BJ (cell line): Measurements from ENCODE around the gene HS3ST5. TPM values are rescaled to one million over a fixed set of nuclear protein-coding genes. Genes with fewer than 3 reads are reported as not detected.

Experiments
- CTCF ChIA-PET: fragments of 350-600 bp; formaldehyde crosslinking; extraction: SDS; loops from one replicate; lab custom pipeline; 2021; ENCODE audit warnings: antibody characterized with exemption, inconsistent platforms; lab: Yijun Ruan, JAX
- POLR2A ChIA-PET: fragments of 300-600 bp; sonication (Branson Sonifier 250); formaldehyde crosslinking; extraction: SDS; loops from one replicate; lab custom pipeline; 2021; ENCODE audit warnings: antibody characterized with exemption; lab: Charles Lee
- DNase-seq: peaks from one replicate; pipeline ENCODE4 v3.0.0-alpha.2; 2011; ENCODE audit warnings: low read depth
- H3K27me3 ChIP-seq: 2 replicates; pipeline ENCODE4 v1.6.0; 2011; ENCODE audit warnings: low read length; ENCODE audit not compliant: control insufficient read depth, insufficient read depth
- H3K36me3 ChIP-seq: 2 replicates; pipeline ENCODE4 v1.5.1; 2011; ENCODE audit warnings: low read length; ENCODE audit not compliant: control insufficient read depth, insufficient read depth
- H3K4me3 ChIP-seq: 2 replicates; pipeline ENCODE4 v1.5.1; 2011; ENCODE audit warnings: low read depth, mild to moderate bottlenecking, control low read depth, low read length
- polyA minus RNA-seq: library from RNA; depleted of rRNA, polyadenylated mRNA; stranded (reverse); fragments of >200 nt; gene quantifications from 2 replicates; pipeline ENCODE4 v1.2.3, GENCODE V29; 2011; rRNA and poly(A)+ RNA removed
- polyA plus RNA-seq: library from polyadenylated mRNA; depleted of rRNA; stranded (reverse); fragments of >200 nt; gene quantifications from 2 replicates; pipeline ENCODE4 v1.2.3, GENCODE V29; 2011; rRNA removed
- TF ChIP-seq, protein P1 (sequence below): IDR thresholded peaks from 2 replicates; pipeline ENCODE4 v1.5.1; 2011; ENCODE audit warnings: low read depth, mild to moderate bottlenecking, control low read depth, inconsistent platforms, low read length, moderate library complexity; ENCODE audit not compliant: insufficient read depth

Gene HS3ST5, protein sequence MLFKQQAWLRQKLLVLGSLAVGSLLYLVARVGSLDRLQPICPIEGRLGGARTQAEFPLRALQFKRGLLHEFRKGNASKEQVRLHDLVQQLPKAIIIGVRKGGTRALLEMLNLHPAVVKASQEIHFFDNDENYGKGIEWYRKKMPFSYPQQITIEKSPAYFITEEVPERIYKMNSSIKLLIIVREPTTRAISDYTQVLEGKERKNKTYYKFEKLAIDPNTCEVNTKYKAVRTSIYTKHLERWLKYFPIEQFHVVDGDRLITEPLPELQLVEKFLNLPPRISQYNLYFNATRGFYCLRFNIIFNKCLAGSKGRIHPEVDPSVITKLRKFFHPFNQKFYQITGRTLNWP
- polyA plus RNA-seq: not detected in 2 replicates
- polyA minus RNA-seq: not detected in 2 replicates

DNA sequence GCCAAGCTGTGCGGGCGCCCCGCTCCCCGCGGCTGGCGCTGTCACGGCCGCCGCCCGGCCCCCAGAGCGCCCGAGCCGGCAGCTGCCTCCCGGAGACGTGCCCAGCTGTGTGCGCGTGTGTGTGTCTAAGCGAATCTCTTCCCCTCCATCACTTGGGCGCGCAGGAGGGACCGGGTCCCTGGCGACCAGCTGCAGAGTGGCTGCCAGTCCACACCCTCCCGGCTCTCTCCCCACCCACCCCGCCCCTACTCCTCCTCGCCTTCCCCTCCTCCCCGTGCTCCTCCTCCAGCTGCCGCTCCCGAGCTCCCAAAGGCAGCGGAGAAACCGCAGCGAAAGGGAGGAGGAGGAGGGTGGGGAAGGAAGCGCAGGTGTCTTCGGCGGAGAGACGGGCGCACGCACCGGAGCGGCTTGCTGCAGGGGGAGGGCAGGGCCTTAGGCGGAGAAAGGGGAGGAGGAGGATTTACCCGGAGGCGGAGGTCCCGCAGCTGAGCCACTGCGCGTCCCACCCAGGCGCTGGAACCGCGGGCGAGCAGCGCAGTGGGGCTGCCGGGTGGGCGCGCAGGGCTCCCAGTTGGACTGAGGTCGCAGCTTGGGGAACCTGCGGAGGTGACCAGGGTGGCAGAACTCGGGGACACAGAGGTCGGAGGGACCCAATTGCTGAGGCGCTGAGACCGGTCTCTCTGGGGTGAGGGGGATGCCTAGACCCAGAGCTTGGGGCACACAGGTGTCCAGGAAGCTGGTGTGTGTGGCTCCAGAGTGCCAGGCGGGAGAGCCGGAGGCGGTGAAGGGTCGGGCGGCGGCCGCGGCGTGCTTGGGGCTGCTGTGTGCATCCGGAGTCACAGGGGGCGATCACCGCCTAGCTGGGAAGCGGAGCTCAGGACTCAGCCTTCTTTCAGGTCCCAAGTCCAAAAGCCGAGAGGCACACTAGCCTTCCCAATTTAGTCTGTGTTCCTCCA lies at the start of gene HS3ST5:
Gene HS3ST5, minus strand, starts transcription at position 198 of the 956 bp plus-strand sequence. CDS start 280,178 bp downstream, outside the sequence.
- TF ChIP-seq, protein P1, sequence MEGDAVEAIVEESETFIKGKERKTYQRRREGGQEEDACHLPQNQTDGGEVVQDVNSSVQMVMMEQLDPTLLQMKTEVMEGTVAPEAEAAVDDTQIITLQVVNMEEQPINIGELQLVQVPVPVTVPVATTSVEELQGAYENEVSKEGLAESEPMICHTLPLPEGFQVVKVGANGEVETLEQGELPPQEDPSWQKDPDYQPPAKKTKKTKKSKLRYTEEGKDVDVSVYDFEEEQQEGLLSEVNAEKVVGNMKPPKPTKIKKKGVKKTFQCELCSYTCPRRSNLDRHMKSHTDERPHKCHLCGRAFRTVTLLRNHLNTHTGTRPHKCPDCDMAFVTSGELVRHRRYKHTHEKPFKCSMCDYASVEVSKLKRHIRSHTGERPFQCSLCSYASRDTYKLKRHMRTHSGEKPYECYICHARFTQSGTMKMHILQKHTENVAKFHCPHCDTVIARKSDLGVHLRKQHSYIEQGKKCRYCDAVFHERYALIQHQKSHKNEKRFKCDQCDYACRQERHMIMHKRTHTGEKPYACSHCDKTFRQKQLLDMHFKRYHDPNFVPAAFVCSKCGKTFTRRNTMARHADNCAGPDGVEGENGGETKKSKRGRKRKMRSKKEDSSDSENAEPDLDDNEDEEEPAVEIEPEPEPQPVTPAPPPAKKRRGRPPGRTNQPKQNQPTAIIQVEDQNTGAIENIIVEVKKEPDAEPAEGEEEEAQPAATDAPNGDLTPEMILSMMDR: peak; percentile 21; the same call in 1 of the 2 replicates
- POLR2A ChIA-PET: no interaction called here
- no peaks in the 10 kb centered on the region for H3K36me3 ChIP-seq
- CTCF ChIA-PET: interaction anchor here (0.8 to 1.1 kb wide), 2 partner anchors 9 to 349 kb away, joined by 3 read pairs; no protein-coding TSS in a partner anchor
- peaks cover 19% of the 10 kb centered on the region for H3K27me3 ChIP-seq
- peak within 1 kb of the TSS; percentile 35 for H3K4me3 ChIP-seq
- no peak for DNase-seq

DNA sequence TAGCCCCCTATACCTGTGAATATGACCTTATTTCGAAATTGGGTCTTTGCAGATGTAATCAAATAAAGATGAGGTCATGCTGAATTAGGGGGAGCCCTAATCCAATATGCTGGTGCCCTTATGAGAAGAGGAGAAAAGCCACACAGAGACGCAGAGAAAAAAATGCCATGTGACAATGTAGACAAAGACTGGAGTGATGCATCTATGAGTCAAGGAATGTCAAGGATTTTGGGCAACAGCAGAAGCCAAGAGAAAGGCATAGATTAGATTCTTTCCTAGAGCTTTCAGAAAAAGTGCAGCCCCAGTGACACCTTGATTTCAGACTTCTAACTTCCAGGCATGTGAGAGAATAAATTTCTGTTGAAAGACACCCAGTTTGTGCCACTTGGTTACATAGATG lies 47.4 kb upstream of the HS3ST5 start:
- DNase-seq: no peak
- POLR2A ChIA-PET: no interaction called here
- H3K27me3 ChIP-seq: no peaks in the 10 kb centered on the region
- no peak overlapping the region for H3K4me3 ChIP-seq
- CTCF ChIA-PET: no interaction called here
- no peaks in the 10 kb centered on the region for H3K36me3 ChIP-seq
- TF ChIP-seq, protein P1: no peak

DNA sequence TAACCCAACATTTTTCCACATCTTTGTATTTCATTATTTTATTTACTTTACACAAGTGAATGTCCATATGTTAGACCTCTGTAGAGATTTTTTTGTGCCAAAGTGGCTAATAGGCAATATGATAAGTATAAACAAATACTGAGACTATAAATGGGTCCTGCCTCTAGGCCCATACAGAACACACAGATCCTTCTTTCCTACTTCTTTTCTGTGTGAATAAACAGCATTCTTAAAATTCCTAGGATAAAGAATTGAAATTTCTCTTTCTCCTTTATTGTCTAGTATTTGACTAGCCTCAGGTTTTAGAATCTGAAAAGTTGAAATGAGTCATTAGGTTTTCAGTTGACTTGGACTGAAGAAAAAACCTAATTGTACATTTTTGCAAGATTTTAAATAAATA lies 46.3 kb upstream of the HS3ST5 start:
- no peaks in the 10 kb centered on the region for H3K27me3 ChIP-seq
- DNase-seq: no peak
- no peak overlapping the region for H3K4me3 ChIP-seq
- TF ChIP-seq, protein P1: no peak
- ChIA-PET POLR2A (no interaction called here), CTCF (no interaction called here)
- H3K36me3 ChIP-seq: no peaks in the 10 kb centered on the region

DNA sequence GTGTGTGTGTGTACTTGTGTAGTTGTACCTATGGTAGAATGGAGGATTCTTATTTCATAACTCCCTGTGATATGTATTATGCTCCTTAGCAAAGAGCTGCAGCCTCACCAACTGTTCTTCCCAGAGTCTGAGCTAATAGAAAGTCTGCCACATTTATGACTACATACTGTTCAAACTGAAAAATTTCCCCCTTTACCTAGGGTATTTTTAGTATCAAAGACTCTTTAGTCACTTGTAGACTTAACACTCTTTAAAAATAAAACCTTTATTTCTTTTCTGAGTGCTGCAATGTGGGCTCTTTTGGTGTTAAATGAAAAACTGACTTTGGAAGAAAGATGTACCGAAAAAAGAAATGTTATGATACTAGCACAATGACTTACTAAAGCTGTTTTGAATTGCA lies 39.6 kb upstream of the HS3ST5 start:
- ChIA-PET CTCF (no interaction called here), POLR2A (no interaction called here)
- Histone ChIP-seq H3K36me3 (no peaks in the 10 kb centered on the region), H3K4me3 (no peak overlapping the region), H3K27me3 (no peaks in the 10 kb centered on the region)
- TF ChIP-seq, protein P1: no peak
- no peak for DNase-seq

DNA sequence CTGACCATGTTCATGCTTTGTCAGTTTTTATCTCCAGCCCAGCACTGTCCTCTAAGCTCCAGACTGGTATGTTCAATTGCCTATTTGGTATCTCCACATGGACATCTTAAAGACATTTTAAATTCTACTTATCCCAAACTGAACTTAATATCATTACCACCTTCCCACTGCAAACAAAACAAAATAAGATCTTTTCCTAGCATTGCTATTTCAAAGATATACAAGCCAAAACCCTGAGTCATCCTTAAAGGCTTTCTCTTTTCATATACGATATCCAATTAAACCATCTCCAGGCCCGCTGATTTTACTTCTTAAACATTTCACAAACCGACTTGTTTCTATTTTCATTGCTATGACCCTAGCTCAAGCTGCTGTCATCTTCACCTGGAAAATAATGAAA lies 35.1 kb upstream of the HS3ST5 start:
- TF ChIP-seq, protein P1: no peak
- no peak for DNase-seq
- ChIA-PET POLR2A (no interaction called here), CTCF (no interaction called here)
- Histone ChIP-seq H3K4me3 (no peak overlapping the region), H3K36me3 (no peaks in the 10 kb centered on the region), H3K27me3 (no peaks in the 10 kb centered on the region)
